Effector memory CD4-positive, alpha-beta T cell (primary cell): Measurements from ENCODE around the gene TCERG1L.

ENCODE experiments used
- DNase-seq, 3 donors: peaks; one replicate each; pipeline ENCODE4 v3.0.0-alpha.2; 2020
- H3K27ac ChIP-seq: 2 replicates; pipeline ENCODE4 v1.7.0; 2013; ENCODE audit warnings: mild to moderate bottlenecking, low read length, moderate library complexity; ENCODE audit not compliant: insufficient read depth, poor library complexity, severe bottlenecking
- H3K27me3 ChIP-seq: replicated peaks from 2 replicates; pipeline ENCODE4 v1.7.0; 2013; ENCODE audit warnings: mild to moderate bottlenecking, low read length; ENCODE audit not compliant: insufficient read depth, control insufficient read depth, poor library complexity, severe bottlenecking
- H3K36me3 ChIP-seq: 2 replicates; pipeline ENCODE4 v1.7.0; 2013; ENCODE audit warnings: mild to moderate bottlenecking, low read length, moderate library complexity; ENCODE audit not compliant: control insufficient read depth, insufficient read depth
- H3K4me1 ChIP-seq: 2 replicates; pipeline ENCODE4 v1.7.0; 2013; ENCODE audit warnings: low read length, mild to moderate bottlenecking; ENCODE audit not compliant: control insufficient read depth, insufficient read depth, poor library complexity, severe bottlenecking
- H3K4me3 ChIP-seq: 2 replicates; pipeline ENCODE4 v1.7.0; 2013; ENCODE audit warnings: low read length, low read depth, mild to moderate bottlenecking; ENCODE audit not compliant: insufficient read depth, poor library complexity, severe bottlenecking
- H3K9me3 ChIP-seq: 2 replicates; pipeline ENCODE4 v1.7.0; 2013; ENCODE audit warnings: mild to moderate bottlenecking, low read length, moderate library complexity; ENCODE audit not compliant: control insufficient read depth

TCERG1L gene

DNA sequence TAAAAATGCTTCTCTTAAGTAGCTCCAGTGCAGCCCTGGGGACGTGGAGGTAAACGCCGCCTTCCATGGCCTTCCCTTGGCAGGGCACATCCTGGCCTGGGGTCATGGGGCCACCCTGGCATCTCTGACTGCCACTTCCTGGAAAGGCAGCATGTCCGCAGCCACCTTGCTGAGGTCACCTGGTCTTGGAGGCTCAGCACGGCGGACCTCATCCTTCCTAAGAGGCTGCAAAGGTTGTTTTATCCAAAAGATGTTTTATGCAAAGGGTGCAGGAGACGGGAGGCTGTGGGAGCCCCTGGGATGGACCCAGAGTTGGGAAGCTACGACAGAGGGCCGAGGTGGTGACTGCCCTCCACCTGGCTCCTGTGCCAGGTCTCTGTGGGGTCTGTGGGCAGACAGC lies 106.0 kb downstream of the TCERG1L start:
- Histone ChIP-seq H3K27ac (no peak overlapping the region), H3K4me1 (no peaks in the 10 kb centered on the region), H3K4me3 (no peak overlapping the region), H3K27me3 (no peaks in the 10 kb centered on the region), H3K36me3 (no peaks in the 10 kb centered on the region), H3K9me3 (no peaks in the 10 kb centered on the region)
- no peak for DNase-seq

- Histone ChIP-seq H3K4me3 (no peak overlapping the region), H3K27me3 (no peaks in the 10 kb centered on the region), H3K9me3 (no peaks in the 10 kb centered on the region), H3K4me1 (no peaks in the 10 kb centered on the region), H3K27ac (no peak overlapping the region), H3K36me3 (no peaks in the 10 kb centered on the region)
- no peak for DNase-seq
These were observed 106.9 kb downstream of the TCERG1L start for GRCh38 chr10:131204406-131205152.

- Histone ChIP-seq H3K4me1 (no peaks in the 10 kb centered on the region), H3K36me3 (no peaks in the 10 kb centered on the region), H3K9me3 (no peaks in the 10 kb centered on the region), H3K27ac (no peak overlapping the region), H3K4me3 (no peak overlapping the region), H3K27me3 (no peaks in the 10 kb centered on the region)
- DNase-seq = no peak
These were observed 107.8 kb downstream of the TCERG1L start for GRCh38 chr10:131203456-131204357.

GRCh38 chr10:131202990-131203389 lies 108.5 kb downstream of the TCERG1L start:
- H3K4me3 ChIP-seq = no peak overlapping the region
- DNase-seq = no peak
- no peaks in the 10 kb centered on the region for H3K4me1 ChIP-seq
- H3K27ac ChIP-seq = no peak overlapping the region
- no peaks in the 10 kb centered on the region for H3K9me3 ChIP-seq
- H3K36me3 ChIP-seq = no peaks in the 10 kb centered on the region
- no peaks in the 10 kb centered on the region for H3K27me3 ChIP-seq

DNA sequence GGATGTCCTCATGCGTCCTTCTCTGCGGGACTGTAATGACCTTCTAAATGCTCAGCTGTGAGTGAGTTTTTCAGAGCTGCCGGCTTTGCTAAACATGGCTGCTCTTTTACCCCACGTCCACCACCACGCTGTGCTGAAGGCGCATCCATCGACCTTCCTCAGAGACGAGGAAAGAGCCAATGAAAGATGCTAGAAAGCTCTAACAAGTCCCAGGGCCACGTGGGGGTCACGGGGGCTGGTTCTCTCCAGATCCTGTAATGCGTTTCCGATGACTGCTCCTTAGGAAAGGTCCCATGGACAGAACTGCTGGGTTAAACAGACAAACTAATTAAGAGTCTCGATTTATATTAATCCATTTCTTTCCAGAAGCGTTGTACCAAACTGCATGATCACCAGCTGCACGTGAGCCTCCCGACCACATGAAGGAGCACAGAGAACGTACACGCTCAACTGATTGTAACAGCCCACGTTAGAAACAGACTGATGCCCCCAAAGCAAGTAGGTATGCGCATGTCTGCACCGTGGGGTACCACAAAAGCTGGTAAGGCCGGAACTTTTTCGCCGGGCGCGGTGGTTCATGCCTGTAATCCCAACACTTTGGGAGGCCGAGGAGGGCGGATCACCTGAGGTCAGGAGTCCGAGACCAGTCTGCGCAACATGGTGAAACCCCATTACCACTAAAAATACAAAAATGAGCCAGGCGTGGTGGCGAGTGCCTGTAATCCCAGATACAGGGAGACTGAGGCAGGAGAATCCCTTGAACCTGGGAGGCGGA lies 109.6 kb downstream of the TCERG1L start:
- DNase-seq = no peak
- Histone ChIP-seq H3K4me3 (no peak overlapping the region), H3K4me1 (no peaks in the 10 kb centered on the region), H3K27me3 (no peaks in the 10 kb centered on the region), H3K27ac (no peak overlapping the region), H3K9me3 (no peaks in the 10 kb centered on the region), H3K36me3 (no peaks in the 10 kb centered on the region)

- Histone ChIP-seq H3K36me3 (no peaks in the 10 kb centered on the region), H3K4me1 (no peaks in the 10 kb centered on the region), H3K9me3 (no peaks in the 10 kb centered on the region), H3K27ac (no peak overlapping the region), H3K4me3 (no peak overlapping the region), H3K27me3 (no peaks in the 10 kb centered on the region)
- DNase-seq = no peak
These were observed 110.6 kb downstream of the TCERG1L start for GRCh38 chr10:131200856-131201470.

DNA sequence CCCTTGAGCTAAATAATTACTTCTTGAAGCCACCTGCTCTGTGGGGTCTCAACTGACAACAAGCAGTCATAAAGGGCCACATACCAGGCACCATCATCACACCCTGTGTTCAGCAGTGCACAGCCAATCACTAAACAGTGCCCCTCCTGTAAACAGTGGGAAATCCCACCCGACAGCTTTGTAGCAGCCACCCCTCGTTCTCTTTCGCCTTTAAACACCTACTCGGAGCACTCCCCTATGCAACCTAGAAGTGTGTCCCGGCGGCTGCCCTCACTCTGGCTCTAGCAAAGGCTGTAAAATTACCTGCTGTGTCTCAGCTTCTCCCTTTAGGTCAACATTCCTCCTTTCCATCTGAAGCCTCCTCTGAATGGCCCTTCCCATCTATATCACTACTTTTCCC lies 111.9 kb downstream of the TCERG1L start:
- no peak for DNase-seq

DNA sequence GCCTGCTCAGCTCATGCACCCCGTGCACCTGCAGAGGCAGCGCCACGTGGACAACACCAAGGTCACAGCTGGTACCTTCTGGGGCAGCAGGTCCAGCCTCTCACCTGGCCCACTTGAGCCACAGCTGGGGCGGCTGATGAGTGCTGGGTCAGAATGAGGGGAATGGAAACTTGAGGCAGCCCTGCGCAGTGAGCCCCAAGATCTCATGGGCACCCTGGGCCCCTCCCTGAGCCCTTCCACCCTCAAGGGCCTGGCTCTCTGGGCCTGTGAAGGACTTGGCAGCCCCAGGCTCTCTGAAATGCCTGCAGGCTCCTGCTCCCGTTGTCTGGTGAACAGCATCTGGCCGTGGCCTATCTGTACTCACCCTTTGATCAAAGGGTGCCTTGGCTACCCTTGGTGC lies 112.7 kb downstream of the TCERG1L start:
- Histone ChIP-seq H3K27me3 (no peaks in the 10 kb centered on the region), H3K36me3 (no peaks in the 10 kb centered on the region), H3K4me3 (no peak overlapping the region), H3K9me3 (no peaks in the 10 kb centered on the region), H3K4me1 (no peaks in the 10 kb centered on the region), H3K27ac (no peak overlapping the region)
- DNase-seq = no peak

More for the DNA sequence above, 111.9 kb downstream of the TCERG1L start:
- Histone ChIP-seq H3K27me3 (no peaks in the 10 kb centered on the region), H3K4me1 (no peaks in the 10 kb centered on the region), H3K36me3 (no peaks in the 10 kb centered on the region), H3K4me3 (no peak overlapping the region), H3K9me3 (no peaks in the 10 kb centered on the region), H3K27ac (no peak overlapping the region)

DNA sequence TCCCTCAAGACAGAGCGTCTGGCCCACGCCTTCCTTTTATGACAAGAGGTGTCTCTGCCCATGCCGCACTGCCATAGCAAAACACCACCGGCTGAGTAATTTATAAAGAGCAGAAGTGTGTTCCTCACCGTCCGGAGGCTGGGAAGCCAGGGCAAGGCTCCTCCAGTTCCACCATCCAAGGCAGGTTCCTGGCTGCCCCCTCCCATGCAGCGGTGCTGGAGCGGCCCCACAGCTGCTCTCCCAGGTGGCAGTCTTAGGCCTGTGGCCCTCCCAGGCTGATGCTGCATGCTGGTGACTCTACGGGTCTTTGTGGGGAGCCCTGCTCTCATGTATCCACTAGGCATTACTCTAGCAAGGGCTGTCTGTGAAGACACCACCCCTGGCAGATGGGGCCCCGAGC lies 113.1 kb downstream of the TCERG1L start:
- DNase-seq = no peak
- H3K27me3 ChIP-seq = no peaks in the 10 kb centered on the region
- H3K36me3 ChIP-seq = no peaks in the 10 kb centered on the region
- no peaks in the 10 kb centered on the region for H3K9me3 ChIP-seq
- H3K4me3 ChIP-seq = no peak overlapping the region
- H3K27ac ChIP-seq = no peak overlapping the region
- H3K4me1 ChIP-seq = no peaks in the 10 kb centered on the region
